Retinal pigment epithelial cell (primary cell): ENCODE data around the gene FSTL4.

Experiments used
- DNase-seq: peaks from one replicate; pipeline ENCODE4 v3.0.0-alpha.2; 2010; ENCODE audit warnings: low read depth
- H3K4me3 ChIP-seq: 2 replicates; pipeline ENCODE4 v1.5.1; 2011; ENCODE audit warnings: mild to moderate bottlenecking, low read length, control low read depth, moderate library complexity
- TF ChIP-seq, protein P1 (sequence below): conservative IDR thresholded peaks from 2 replicates; pipeline ENCODE4 v1.5.1; 2011; ENCODE audit warnings: low read depth, low read length, control low read depth, inconsistent platforms

FSTL4 gene

DNA sequence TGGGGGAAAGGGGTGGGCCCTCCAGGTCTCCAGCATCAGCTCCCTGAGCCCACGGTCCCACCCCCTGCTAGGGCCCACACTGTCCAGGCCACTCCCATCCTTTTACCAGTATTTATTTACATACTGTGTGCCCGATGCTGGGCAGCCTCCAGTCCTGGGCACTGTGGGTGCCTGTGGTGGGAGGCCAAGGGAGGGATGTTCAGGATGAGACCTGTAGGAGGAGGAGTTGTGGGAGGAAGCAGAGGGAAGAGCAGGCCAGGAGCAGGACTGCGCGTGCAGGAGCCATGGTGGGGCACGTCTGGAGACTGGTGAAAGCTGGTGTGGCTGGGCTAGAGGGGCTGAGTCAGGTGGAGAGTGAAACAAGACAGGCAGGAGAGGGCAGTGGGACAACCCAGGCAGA, 293.1 kb downstream of the FSTL4 start:
- TF ChIP-seq, protein P1, sequence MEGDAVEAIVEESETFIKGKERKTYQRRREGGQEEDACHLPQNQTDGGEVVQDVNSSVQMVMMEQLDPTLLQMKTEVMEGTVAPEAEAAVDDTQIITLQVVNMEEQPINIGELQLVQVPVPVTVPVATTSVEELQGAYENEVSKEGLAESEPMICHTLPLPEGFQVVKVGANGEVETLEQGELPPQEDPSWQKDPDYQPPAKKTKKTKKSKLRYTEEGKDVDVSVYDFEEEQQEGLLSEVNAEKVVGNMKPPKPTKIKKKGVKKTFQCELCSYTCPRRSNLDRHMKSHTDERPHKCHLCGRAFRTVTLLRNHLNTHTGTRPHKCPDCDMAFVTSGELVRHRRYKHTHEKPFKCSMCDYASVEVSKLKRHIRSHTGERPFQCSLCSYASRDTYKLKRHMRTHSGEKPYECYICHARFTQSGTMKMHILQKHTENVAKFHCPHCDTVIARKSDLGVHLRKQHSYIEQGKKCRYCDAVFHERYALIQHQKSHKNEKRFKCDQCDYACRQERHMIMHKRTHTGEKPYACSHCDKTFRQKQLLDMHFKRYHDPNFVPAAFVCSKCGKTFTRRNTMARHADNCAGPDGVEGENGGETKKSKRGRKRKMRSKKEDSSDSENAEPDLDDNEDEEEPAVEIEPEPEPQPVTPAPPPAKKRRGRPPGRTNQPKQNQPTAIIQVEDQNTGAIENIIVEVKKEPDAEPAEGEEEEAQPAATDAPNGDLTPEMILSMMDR, result no peak
- DNase-seq, result no peak
- H3K4me3 ChIP-seq, result no peak overlapping the region

DNA sequence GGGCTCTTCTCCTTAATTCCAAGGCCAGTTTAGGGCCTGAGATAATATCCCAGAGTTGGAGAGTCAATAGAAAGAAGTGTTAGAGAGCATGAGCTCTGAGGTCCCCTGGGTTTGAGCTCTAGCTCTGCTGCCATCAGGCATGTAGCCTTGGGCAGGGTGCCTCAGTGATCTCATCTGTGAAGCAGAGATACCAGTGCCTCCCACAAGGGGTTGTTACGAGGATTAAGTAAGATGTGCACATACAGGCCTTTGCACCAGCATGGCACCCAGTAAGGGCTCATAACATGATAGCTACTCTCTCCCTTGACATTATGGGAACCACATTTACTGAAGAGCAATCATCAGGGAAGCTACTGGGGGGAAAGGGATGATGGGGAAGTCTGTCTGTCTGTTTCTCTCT, 294.8 kb downstream of the FSTL4 start:
- H3K4me3 ChIP-seq, result no peak overlapping the region
- TF ChIP-seq, protein P1, result no peak
- no peak for DNase-seq

DNA sequence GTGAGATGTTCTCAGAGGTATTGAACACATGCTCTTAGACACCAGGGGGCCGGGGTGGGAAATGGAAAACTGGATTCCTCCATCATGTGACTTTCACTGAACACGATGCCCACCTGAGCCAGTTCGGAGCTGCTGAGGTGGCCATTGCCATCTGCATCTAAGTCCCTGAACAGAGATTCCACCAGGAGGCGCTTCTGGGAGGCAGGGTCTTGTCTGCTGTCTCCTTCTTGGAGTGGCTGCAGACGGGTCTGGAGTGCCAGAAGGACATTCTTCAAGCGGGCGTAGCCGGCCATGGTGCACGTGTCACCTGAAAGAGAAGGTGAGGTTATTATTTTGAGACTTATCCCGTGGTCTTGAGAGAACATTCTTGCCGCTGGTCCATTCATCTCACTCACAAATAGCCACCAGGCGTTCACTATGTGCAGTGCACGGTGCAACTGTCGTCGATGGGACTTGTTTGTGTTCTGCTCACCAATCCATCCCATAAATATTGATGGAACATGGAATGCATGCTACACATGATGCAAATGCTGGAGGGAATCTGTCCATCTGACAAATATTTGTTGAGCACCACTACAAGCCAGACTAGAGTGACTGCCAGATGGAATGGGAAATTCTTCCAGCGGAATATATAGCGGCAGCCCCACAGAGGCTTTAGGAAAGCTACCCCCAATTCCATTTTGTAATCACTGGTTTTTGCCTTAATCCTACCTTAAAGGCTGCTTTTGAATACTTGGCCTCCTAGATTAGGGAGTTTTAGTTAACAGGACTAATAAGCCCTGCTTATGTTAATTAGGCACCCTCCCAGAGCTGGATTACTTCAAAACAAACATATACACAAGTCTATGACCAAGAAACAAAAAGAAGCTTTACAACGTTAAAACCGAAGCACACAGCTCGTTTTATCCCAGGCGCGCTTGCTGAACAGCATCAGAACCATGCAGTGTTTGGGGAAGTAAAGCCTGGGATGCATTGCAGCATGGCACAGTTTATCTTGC, 295.7 kb downstream of the FSTL4 start:
- TF ChIP-seq, protein P1, result peak; percentile 36
- no peak for DNase-seq
- H3K4me3 ChIP-seq, result no peak overlapping the region

DNA sequence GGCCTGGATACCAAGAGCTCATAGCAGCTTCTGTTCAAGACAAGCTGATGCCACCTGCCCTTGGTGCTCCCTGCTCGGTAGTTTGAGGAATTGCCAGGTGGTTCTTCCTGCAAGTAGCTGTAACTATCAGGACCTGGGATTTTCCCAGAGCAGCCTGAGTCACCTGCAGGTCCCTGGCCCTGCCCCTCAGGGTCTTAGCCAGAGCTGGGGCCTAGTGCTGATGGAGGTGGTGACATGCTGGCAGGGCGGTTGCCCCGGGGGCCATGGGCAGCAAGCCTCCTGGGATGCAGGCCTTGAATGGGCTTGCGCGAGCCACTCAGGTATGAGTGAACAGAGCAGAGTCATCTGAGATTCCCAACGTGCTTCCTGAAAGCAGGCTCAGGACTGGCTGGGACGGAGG, 298.3 kb downstream of the FSTL4 start:
- DNase-seq, result no peak
- no peak overlapping the region for H3K4me3 ChIP-seq
- TF ChIP-seq, protein P1, result no peak

DNA sequence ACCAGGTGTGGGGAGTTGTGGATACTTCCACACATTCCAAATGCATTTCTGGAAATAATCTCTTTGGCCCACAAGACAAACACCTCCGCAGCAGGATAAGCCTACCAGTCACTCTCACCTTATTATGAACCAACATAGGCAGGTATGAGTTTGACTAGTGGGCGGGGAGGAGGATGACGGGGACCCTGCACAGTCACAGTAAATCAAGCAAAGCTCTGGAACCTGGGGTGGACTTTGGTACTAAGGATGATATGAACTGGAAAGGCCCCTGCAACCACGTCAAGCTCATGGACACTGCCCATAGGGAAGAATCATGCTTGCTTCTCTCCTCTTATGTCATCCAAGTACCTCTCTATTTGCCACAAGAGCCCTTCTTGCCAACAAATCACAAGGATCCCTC, 301.2 kb downstream of the FSTL4 start:
- TF ChIP-seq, protein P1, result no peak
- DNase-seq, result no peak

DNA sequence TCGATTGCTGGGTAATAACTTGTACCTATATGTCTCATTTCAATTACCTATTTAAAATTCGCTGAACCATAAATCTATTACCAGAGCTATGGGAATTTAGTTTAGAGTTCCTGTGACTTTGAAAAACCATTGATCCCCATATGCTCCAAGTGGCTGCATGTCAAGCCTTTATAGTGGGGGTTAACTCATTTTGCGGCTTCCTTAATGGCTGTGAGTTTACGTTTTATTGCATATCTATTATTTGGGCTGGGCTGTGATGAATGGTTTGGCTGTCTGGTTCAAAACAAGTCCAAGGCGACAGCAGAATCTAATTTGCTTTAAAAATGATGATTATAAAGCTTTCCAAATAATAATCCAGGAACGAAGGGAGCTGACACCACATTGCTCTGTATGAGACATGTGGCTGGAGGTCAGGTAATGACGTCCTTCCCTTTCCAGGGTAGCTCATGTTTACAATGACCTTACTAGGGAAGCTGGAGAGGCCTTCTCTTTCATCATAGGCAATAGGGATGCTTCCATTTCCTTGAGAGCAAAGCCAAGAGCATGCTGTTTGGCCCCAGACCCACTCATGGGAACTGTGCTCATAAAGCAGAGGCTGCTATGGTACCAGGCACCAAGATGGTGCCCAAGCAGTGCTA, 302.2 kb downstream of the FSTL4 start:
- H3K4me3 ChIP-seq, result no peak overlapping the region
- TF ChIP-seq, protein P1, result no peak
- DNase-seq, result no peak

More for the DNA sequence above, 301.2 kb downstream of the FSTL4 start:
- no peak overlapping the region for H3K4me3 ChIP-seq
